ENCODE results near the gene PYM1. TPM values are rescaled to one million over a fixed set of nuclear protein-coding genes. Genes with fewer than 3 reads are reported as not detected.

Gene PYM1
- total RNA-seq, 4 donors from 2014 or later, result 8.2 to 26.8 (median 21.9) TPM

- Histone ChIP-seq H3K4me1 (no peaks in the 10 kb centered on the region), H3K9me3 (no peaks in the 10 kb centered on the region), H3K27ac (no peak overlapping the region), H3K27me3 (no peaks in the 10 kb centered on the region), H3K36me3 (no peaks in the 10 kb centered on the region), H3K4me3 (no peak overlapping the region)
- intact Hi-C loops (cut with DNase I; ENCODE audit: low total_unique reads), result no loop called here
- no peak for DNase-seq
- TF ChIP-seq POLR2A (IDR thresholded peaks at IDR 0.05), result no peak
These were observed 27.6 kb upstream of the PYM1 start for GRCh38 chr12:55955344-55955743.

GRCh38 chr12:55946553-55946952, 18.9 kb upstream of the PYM1 start:
- Histone ChIP-seq H3K27ac (no peak overlapping the region), H3K4me3 (no peak overlapping the region), H3K9me3 (no peaks in the 10 kb centered on the region), H3K27me3 (no peaks in the 10 kb centered on the region), H3K4me1 (no peaks in the 10 kb centered on the region), H3K36me3 (no peaks in the 10 kb centered on the region)
- DNase-seq, result no peak
- intact Hi-C loops (cut with DNase I; ENCODE audit: low total_unique reads), result no loop called here
- TF ChIP-seq POLR2A (IDR thresholded peaks at IDR 0.05), result no peak
- no peak for TF ChIP-seq CTCF (IDR thresholded peaks at IDR 0.05)

GRCh38 chr12:55942577-55943136, 15.0 kb upstream of the PYM1 start:
- intact Hi-C loops (cut with DNase I; ENCODE audit: low total_unique reads), result loop anchor here (5.0 kb wide), 1 partner anchor 205 kb away; no protein-coding TSS in a partner anchor
- TF ChIP-seq CTCF (IDR thresholded peaks at IDR 0.05) (no peak), POLR2A (IDR thresholded peaks at IDR 0.05) (no peak)
- no peak for DNase-seq
- no peaks in the 10 kb centered on the region for H3K4me1 ChIP-seq
- no peaks in the 10 kb centered on the region for H3K9me3 ChIP-seq
- H3K27me3 ChIP-seq, result no peaks in the 10 kb centered on the region
- H3K4me3 ChIP-seq, result no peak overlapping the region
- H3K36me3 ChIP-seq, result no peaks in the 10 kb centered on the region
- no peak overlapping the region for H3K27ac ChIP-seq

GRCh38 chr12:55942055-55942454, 14.4 kb upstream of the PYM1 start:
- Histone ChIP-seq H3K9me3 (no peaks in the 10 kb centered on the region), H3K27me3 (no peaks in the 10 kb centered on the region), H3K36me3 (no peaks in the 10 kb centered on the region), H3K27ac (no peak overlapping the region), H3K4me3 (no peak overlapping the region), H3K4me1 (no peaks in the 10 kb centered on the region)
- no peak for DNase-seq
- intact Hi-C loops (cut with DNase I; ENCODE audit: low total_unique reads), result loop anchor here (5.0 kb wide), 1 partner anchor 205 kb away; no protein-coding TSS in a partner anchor
- TF ChIP-seq POLR2A (IDR thresholded peaks at IDR 0.05) (no peak), CTCF (IDR thresholded peaks at IDR 0.05) (no peak)

- H3K27me3 ChIP-seq, result no peaks in the 10 kb centered on the region
- DNase-seq, result peak; percentile 84 to 87
- no peak overlapping the region for H3K4me3 ChIP-seq
- no peaks in the 10 kb centered on the region for H3K36me3 ChIP-seq
- H3K4me1 ChIP-seq, result no peaks in the 10 kb centered on the region
- no peaks in the 10 kb centered on the region for H3K9me3 ChIP-seq
- H3K27ac ChIP-seq, result peak overlapping the region in 1 of 2 donors; percentile 22
- intact Hi-C loops (cut with DNase I; ENCODE audit: low total_unique reads), result loop anchor here (5.0 kb wide), 1 partner anchor 203 kb away; no protein-coding TSS in a partner anchor
- no peak for TF ChIP-seq POLR2A (IDR thresholded peaks at IDR 0.05)
- peak; percentile 85 to 90 (median 88) for TF ChIP-seq CTCF (IDR thresholded peaks at IDR 0.05)
These were observed 12.5 kb upstream of the PYM1 start for GRCh38 chr12:55940065-55940732.
